ENCODE measurements around the gene PLXND1. TPM values are rescaled to one million over a fixed set of nuclear protein-coding genes. Genes with fewer than 3 reads are reported as not detected.
"Not testable (repeated sequence)": the region's sequence is repeated elsewhere in the genome, so short reads cannot be mapped to it uniquely, and the experiment has no call there.

The PLXND1 gene
- polyA plus RNA-seq, result 100 to 1,000 TPM in 2 of 3 donors, 10 to 100 TPM in 1; 30.1 to 266 (median 131) TPM

- 1 to 2% (median 1%) methylated on average over 34 to 84 of the region's 96 CpGs for WGBS, 3 donors
- peak within 1 kb of the TSS; percentile 59 for H3K27ac ChIP-seq (ENCODE audit: low read depth, low read length)
Observed at GRCh38 chr3:129606636-129607390, at the start of gene PLXND1. Gene PLXND1 (minus strand): TSS chr3:129606676. CDS start chr3:129606639, 37 bp downstream.

GRCh38 chr3:129655291-129655700, 48.8 kb upstream of the PLXND1 start:
- no peak overlapping the region for H3K27ac ChIP-seq (ENCODE audit: low read depth, low read length)
- 73 to 95% (median 88%) methylated on average over 4 of the region's 4 CpGs for WGBS, 3 donors

- H3K27ac ChIP-seq (ENCODE audit: low read depth, low read length), result no peak overlapping the region
- WGBS, 3 donors, result 84 to 100% (median 96%) methylated on average over 1 of the region's 1 CpG
Observed at GRCh38 chr3:129654131-129654530, 47.7 kb upstream of the PLXND1 start.

GRCh38 chr3:129653019-129653418, 46.5 kb upstream of the PLXND1 start:
- no peak overlapping the region for H3K27ac ChIP-seq (ENCODE audit: low read depth, low read length)
- 76 to 90% (median 82%) methylated on average over 1 of the region's 1 CpG for WGBS, 3 donors

GRCh38 chr3:129651435-129652202, 45.1 kb upstream of the PLXND1 start:
- peak overlapping the region; percentile 61 for H3K27ac ChIP-seq (ENCODE audit: low read depth, low read length)
- 79 to 86% (median 86%) methylated on average over 8 of the region's 8 CpGs for WGBS, 3 donors

GRCh38 chr3:129650256-129650872, 43.9 kb upstream of the PLXND1 start:
- no peak overlapping the region for H3K27ac ChIP-seq (ENCODE audit: low read depth, low read length)
- 28 to 41% (median 31%) methylated on average over 7 of the region's 7 CpGs for WGBS, 3 donors

- H3K27ac ChIP-seq (ENCODE audit: low read depth, low read length), result no peak overlapping the region
- WGBS, 3 donors, result 85 to 94% (median 86%) methylated on average over 3 of the region's 3 CpGs
Observed at GRCh38 chr3:129648391-129648790, 41.9 kb upstream of the PLXND1 start.

- H3K27ac ChIP-seq (ENCODE audit: low read depth, low read length), result no peak overlapping the region
- 45 to 76% (median 55%) methylated on average over 5 of the region's 5 CpGs for WGBS, 3 donors
Observed at GRCh38 chr3:129645286-129645685, 38.8 kb upstream of the PLXND1 start.

- 70 to 97% (median 95%) methylated on average over 3 of the region's 3 CpGs for WGBS, 3 donors
- H3K27ac ChIP-seq (ENCODE audit: low read depth, low read length), result no peak overlapping the region
Observed at GRCh38 chr3:129644836-129645235, 38.4 kb upstream of the PLXND1 start.

GRCh38 chr3:129641567-129642260, 35.2 kb upstream of the PLXND1 start:
- H3K27ac ChIP-seq (ENCODE audit: low read depth, low read length), result not testable (repeated sequence)
- 29 to 70% (median 67%) methylated on average over 5 to 9 of the region's 10 CpGs for WGBS, 3 donors

GRCh38 chr3:129640985-129641384, 34.5 kb upstream of the PLXND1 start:
- H3K27ac ChIP-seq (ENCODE audit: low read depth, low read length), result not testable (repeated sequence)
- WGBS, 3 donors, result 87 to 90% (median 89%) methylated on average over 6 to 7 of the region's 7 CpGs

GRCh38 chr3:129638481-129638880, 32.0 kb upstream of the PLXND1 start:
- 60 to 90% (median 64%) methylated on average over 3 of the region's 3 CpGs for WGBS, 3 donors
- no peak overlapping the region for H3K27ac ChIP-seq (ENCODE audit: low read depth, low read length)

GRCh38 chr3:129636082-129636481, 29.6 kb upstream of the PLXND1 start:
- H3K27ac ChIP-seq (ENCODE audit: low read depth, low read length), result no peak overlapping the region
- 85 to 96% (median 90%) methylated on average over 3 of the region's 3 CpGs for WGBS, 3 donors

GRCh38 chr3:129635656-129636055, 29.2 kb upstream of the PLXND1 start:
- H3K27ac ChIP-seq (ENCODE audit: low read depth, low read length), result no peak overlapping the region
- 90 to 95% (median 92%) methylated on average over 4 of the region's 4 CpGs for WGBS, 3 donors

GRCh38 chr3:129633751-129634481, 27.4 kb upstream of the PLXND1 start:
- WGBS, 3 donors, result 65 to 87% (median 85%) methylated on average over 10 of the region's 10 CpGs
- no peak overlapping the region for H3K27ac ChIP-seq (ENCODE audit: low read depth, low read length)

- H3K27ac ChIP-seq (ENCODE audit: low read depth, low read length), result no peak overlapping the region
- 85 to 95% (median 95%) methylated on average over 9 to 10 of the region's 10 CpGs for WGBS, 3 donors
Observed at GRCh38 chr3:129632977-129633376, 26.5 kb upstream of the PLXND1 start.

GRCh38 chr3:129632556-129632955, 26.1 kb upstream of the PLXND1 start:
- no peak overlapping the region for H3K27ac ChIP-seq (ENCODE audit: low read depth, low read length)
- 85 to 91% (median 90%) methylated on average over 11 of the region's 11 CpGs for WGBS, 3 donors

- WGBS, 3 donors, result 73 to 88% (median 85%) methylated on average over 8 to 9 of the region's 9 CpGs
- no peak overlapping the region for H3K27ac ChIP-seq (ENCODE audit: low read depth, low read length)
Observed at GRCh38 chr3:129632056-129632455, 25.6 kb upstream of the PLXND1 start.

Data from adipose tissue (tissue), 3 donors.